ENCODE measurements around the gene NAT14.
"Not testable (repeated sequence)": the region's sequence is repeated elsewhere in the genome, so short reads cannot be mapped to it uniquely, and the experiment has no call there.

NAT14 gene

DNA sequence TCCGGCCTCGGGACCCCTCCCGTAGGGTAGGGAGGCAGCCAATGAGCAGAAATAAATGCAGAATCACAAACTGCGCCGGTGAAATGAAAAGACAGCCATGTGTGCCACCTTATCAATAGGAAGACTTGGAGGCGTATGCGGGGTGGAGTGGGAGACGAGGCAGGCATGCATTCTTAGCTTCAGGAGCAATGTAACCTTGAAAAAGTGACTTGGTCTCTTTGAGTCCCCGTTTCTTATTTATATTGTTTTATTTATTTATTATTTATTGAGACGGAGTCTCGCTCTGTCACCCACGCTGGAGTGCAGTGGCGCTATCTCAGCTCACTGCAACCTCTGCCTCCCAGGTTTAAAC lies 19.2 kb downstream of the NAT14 start:
- DNase-seq = no peak

DNA sequence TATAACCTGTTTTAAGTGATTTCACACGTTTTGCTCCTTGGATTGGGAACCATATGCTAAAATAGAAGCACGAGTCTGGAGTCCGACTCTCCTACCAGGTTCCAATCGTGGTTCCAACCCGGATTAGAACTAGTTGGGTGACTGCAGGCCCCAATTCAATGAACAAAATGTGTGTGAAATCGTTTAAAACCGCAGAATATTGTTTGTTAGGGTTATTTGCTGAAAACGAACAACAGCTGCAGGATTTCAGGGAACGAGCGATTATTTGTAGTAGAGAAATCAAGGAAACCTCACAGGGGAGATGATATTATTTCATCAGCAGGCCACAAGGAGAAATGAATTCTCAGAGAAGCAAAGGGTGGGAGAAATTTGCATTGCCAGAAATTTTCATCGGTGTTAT lies 20.0 kb downstream of the NAT14 start:
- no peak for DNase-seq

DNA sequence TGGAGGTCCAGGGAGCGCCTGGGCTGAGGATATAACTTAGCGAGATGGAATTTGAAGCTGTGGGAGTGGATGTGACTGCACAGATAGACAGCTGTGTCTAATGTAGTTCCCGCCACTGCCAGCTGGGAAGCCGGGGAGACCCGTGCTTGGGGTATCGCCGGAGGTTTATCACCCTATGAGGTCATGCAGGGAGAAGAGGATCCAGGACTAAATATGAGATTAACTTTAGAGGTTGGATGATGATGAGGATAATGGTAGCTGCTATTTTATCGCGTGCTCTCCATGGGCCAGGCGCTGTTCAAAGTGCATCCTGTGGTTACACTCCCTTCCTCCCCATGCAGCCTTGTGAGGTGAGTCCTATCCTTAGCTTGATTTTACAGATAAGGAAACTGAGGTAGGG lies 23.1 kb downstream of the NAT14 start:
- DNase-seq = no peak

DNA sequence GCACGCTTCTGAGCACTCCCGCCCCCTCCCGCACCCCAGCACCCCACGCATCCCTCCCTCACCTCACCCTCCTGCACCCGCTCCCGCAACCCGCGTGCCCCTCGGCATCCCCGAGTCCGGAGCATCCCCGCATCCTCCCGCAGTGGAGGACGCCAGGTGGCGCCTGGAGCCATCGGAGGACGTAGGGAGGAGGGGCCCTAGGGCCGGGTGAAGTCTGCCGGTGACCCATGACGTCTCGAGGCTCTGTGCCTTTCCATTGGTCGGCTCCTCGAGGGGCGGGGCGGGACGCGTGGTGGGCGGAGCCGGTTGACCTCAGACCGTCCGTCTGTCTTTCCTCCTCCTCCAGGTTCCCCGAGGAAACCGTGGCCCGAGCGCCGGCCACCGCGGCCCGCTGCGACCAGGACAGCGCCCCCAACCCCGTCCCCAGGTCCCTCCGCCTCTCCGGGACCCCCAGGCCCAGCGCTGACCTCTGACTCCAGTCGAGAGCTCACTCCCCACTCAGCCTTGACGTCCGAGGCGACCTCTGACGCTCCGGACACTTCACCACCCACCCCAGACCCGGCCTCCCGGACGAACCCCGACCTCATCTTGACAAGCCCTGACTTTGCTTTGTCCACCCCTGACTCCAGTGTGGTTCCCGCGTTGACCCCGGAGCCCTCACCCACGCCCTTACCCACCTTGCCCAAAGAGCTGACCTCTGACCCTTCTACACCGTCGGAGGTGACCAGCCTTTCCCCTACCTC lies 32.1 kb downstream of the NAT14 start:
- DNase-seq = no peak

DNA sequence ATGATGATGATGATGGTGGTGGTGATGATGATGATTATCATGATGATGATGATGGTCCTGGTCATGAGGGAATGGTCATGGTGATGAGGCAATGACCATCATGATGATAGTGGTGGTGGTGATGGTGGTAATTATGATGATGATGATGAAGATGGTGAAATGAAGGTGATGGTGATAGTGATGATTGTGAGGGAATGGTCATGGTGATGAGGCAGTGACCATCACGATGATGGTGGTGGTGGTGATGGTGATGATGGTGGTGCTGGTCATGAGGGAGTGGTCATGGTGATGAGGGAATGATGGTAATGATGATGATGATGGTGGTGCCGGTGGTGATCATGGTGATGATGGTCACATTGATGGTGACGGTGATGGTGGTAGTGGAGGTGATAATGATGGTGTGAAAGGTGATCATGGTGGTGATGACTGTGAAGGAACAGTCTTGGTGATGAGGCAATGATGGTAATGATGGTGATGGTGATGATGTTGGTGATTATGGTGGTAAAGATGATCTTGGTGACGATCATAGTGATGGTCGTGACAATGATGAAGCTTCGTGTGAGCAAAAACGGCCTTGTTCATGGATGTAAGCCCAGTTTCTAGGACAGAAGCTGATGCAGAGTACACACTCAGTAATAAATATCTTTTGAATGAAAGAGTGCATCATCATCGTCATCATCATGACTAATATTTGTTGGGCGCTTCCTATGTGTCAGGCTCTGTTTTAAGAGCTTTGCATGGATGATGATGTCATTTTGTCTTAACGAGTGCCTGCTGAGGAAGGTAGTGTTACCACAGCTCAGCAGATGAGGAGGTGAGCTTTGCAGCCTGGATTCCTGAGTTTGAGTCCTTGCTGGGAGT lies 34.7 kb downstream of the NAT14 start:
- no peak for DNase-seq

DNA sequence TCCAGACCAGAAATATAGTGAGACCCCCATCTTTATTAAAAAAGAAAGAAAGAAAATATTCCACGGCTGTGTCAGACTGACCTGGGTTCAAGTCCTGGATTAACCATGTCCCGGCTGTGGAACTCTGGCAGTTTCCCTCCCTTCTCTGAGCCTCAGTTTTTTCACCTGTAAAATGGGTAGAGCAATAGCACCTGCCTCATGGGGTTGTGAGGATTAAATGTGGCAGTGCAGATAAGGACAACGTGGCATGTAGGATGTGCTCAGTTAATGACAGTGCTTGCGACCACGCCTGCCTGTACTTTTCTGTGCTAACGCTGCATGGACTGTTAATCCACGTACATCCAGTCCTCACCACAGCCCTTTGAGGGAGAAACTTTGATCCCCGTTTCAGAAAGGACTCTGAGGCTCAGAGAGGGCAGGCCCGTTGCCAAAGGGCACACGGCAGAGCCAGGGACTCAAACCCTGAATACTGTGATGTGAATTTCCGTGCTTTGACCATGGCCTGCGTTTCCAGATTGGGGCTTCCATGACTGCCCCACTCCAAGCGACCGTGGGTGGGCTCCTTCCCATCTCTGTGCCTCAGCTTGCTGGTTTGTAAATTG lies 35.8 kb downstream of the NAT14 start:
- DNase-seq = no peak

DNA sequence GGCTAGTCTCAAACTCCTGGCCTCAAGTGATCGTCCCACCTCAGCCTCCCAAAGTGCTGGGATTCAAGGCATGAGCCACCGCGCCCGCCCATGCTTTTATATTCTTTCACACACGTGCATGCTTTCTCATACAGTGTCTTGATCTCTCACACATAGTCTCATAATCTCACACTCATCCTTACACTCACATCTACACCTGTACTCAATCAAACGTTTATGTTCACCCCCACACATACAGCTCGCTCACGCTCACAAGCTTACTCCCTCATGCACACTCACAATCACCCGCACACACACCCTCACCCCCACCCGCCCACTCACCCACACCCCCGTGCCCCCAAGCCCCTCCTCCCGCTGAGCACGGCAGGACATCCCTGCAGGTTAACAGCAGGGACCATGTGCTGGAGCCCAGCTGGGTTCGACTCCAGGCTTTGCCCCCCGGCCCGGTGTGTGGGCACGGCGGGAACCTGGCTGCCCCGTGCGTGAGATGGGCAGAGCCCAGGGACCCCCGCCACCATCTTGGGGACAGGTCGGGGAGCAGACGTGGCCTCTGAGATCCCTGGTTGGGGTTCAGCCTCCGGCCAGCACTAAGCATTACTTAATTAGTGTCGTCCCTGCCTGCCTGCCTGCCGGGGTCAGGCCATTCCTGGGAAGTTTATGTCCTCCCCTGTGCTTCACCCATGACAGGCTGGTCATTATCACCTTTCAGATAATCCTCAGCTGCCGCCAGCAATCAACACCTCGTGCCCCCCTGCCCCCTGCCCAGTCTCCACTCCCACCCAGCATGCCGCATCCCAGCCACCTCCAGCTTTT lies 40.5 kb downstream of the NAT14 start:
- DNase-seq = no peak

DNA sequence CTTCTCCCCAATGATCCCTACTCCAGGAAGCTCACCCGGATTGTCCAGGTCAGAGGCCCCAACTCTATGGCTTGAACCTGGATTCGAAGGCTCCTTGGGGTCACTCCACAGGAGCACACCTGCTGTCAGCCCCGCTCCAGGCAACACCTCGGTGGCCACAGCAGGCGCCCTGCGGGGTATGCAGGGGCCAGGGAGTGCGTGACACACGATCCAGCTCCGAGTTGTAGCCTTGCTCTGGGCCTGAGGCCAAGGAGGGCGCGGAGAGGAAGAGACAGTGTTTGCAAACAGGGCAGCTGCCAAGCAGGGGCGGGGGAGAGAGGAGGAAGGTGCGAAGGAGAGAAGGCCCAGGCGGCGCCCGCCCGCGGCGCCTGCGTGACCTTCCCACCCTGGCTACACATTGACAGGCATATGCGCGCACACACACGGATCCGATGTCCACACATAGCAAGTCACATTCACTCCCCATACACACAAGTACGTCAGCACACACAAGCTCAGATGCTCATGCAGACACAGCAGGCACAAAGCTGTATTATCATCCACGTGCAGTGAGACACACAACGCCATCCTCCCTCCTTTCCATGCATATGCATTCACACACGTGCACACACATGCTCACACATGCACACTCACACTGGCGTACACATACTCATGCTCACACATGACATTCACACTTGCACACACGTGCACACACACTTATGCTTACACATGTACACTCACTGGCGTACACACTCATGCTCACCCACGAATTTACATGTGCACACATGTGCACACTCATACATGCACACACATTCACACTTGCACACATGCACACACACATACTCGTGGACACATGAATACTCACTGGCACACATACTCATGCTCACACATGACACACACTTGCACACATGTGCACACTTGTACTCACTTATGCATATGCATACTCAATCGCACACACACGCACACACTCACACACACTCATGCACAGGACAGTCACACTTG lies 41.5 kb downstream of the NAT14 start:
- no peak for DNase-seq

DNA sequence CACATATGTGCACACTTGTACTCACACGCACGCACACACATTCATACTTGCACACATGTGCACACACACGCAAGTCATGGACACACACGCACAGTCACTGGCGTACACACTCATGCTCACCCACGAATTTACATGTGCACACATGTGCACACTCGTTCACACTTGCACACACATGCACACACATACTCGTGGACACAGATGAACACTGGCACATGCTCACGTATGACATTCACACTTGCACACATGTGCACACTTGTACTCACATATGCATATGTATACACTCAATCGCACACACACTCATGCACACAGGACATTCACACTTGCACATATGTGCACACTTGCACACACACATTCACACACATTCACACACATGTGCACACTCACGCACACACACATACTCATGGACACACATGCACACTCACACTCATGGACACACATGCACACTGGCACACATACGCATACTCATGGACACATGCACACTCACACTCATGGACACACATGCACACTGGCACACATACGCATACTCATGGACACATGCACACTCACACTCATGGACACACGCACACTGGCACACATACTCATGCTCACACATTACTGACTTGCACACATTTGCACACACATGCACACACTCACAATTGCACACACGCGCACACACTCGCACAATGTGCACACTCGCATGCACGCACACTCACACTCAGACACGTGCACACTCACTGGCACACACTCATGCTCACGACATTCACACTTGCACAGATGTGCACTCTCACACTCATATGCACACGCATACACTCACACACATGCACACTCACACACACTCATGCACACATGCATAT lies 42.4 kb downstream of the NAT14 start:
- no peak for DNase-seq

DNA sequence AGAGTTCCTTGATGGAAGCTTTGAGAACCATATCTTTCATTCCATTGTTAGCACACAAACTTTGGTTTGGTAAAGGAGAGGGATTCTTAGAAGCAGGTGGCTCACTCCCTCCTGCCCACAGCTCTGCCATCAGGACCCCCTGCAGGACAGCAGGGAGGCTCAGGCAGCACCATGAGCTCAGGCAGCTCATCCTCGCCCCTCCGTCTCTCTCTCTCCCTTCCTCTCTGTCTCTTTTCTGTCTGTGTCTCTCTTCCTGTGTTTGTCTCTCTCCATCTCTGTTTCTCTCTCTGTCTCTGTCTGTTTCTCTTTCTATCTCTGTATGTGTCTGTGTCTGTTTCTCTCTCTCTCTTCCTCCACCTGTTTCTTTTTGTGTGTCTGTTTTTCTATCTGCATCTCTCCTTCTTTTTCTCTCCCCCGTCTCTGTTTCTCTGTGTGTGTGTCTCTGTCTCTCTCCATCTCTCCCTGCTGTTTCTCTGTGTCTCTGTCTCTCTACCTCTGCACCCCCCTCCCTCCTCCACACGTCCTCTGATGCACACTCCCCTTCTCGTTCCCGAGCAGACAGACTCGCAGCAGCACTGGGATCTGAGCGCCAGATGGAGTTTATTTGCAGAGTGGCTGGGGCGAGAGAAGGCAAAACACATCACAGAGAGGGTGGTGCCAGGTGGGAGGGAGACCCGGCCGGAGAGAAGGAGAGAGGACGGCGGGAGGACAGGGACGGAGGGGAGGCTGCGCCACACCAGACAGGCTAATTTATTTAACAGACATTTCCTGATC lies 43.2 kb downstream of the NAT14 start:
- no peak for DNase-seq

DNA sequence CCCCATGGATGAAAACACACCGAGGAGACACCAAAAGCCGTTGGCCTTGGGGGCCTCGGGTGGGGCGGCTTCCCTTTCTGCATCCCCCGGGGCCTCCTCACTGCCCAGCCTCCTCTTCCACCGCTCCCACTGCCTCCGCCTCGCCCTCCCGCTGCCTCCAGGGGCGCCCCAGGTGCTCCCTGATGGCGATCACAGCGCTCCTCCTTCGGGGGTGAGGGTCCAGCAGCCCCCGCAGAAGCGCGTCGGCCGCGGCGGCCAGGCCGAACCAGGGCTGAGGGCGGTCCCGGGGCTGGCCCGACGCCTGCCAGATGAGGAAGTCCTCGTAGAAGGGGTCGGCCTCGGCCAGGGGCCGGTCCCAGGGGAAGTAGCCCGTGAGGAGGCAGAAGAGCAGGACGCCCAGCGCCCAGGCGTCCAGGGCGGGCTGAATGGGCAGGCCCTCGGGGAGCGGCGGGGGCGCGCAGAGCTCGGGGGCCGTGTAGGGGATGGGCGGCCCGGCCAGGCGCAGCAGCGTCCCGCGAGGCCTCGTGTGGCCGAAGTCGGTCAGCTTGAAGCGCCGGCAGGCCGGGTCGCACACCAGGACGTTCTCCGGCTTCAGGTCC lies 44.7 kb downstream of the NAT14 start:
- DNase-seq = no peak

DNA sequence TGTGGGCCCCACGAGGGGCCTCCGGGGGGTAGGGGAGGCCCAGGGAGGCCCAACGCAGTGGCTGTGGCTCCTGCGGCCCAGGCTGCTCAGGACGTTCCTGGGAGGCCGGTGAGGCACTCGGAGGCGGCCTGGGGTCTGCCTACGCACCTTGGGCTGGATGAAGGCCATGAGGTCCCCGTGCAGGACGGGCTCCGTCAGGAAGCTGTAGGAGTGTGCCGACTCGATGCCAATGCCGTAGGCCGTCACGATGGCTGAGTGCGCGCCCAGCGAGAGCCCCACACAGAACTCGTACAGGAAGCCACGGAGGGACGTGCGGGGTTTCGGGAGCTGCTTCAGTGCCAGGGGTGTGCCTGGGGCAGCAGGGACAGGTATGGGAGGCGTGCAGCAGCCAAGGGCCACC lies 46.0 kb downstream of the NAT14 start:
- no peak for DNase-seq

DNA sequence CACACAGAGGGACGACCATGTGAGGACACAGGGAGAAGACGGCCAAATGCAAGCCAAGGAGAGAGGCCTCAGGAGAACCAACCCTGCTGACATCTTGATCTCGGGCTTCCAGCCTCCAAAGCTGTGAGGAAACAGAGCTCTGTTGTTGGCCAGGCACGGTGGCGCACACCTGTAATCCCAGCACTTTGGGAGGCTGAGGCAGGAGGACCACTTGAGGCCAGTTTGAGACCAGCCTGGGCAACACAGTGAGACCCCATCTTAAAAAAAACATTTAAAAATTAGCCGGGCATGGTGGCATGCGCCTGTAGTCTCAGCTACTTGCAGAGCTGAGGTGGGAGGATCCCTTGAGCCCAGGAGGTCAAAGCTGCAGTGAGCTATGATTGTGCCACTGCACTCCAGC lies 49.3 kb downstream of the NAT14 start:
- not testable (repeated sequence) for DNase-seq

DNA sequence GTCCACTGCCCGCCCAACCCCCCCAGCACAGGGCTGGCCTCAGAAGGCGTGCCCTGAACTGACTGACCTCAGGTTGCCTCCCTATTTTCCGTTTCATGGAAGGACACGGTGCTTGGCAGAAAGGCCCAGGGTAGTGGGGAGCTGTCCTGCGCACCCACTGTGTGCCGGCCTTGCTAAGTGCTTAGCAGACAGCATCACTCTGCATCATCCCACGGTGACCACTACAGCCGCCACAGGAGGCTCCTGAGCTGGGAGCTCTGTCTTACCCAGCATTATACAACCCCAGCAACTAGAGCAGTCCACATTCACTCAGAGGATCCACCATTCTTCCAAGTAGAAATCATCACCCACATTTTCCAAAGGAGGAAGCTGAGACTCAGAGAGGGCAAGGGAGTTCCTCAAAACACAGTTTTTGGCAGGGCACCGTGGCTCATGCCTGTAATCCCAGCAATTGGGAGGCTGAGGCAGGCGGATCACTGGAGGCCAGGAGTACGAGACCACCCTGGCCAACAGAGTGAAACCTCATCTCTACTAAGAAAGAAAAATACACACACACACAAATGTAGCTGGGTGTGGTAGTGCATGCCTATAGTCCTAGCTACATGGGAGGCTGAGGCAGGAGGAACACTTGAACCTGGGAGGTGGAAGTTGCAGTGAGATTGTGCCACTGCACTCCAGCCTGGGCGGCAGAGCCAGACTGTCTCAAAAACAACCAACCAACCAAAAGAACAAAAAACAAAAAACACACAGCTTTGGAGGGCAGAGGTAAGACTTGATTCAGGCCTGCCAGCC lies 50.4 kb downstream of the NAT14 start:
- DNase-seq = no peak

DNA sequence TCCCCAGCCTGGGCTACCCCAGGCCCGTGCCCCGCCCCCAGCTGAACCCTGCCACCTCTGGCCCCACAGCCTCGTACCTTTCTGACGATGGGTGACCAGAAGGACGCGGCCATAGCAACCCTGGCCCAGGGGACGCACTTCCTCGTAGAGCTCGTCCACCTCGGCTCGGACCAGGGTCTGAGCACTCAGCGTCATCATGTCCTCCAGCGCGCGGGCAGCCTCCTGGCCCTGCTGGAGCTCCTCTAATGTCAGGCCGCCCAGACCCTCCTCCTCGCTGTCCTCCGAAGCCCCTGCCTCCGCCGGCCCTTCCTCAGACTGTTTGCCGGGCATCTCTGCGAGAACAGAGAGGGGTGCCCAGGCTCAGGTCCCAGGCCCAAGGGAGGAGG lies 51.0 kb downstream of the NAT14 start:
- DNase-seq = no peak

DNA sequence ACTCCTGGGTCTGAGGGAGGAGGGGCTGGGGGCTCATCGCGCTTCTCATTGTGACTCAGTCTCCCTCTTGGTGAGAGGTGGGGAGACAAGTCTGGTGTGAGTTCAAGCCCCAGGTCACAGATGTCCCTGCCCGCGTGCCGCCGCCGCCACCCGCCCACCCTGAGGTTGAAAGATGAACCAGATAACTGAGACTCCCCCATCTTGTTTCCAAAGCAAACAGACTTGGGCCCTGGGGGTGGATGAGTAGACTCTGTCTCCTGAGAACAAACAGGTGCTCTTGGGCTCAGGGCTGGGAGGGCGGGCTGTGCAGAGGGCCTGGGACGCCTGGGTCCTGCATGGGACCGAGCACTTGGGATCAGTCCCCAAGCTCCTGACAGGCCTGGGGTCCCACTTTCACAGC lies 51.4 kb downstream of the NAT14 start:
- DNase-seq = no peak
